GM12872 (cell line): Measurements from ENCODE around the gene KLRF2.

Experiments used
- CTCF ChIP-seq: IDR thresholded peaks from 3 replicates; pipeline ENCODE4 v1.5.1; 2011; ENCODE audit warnings: low read depth, mild to moderate bottlenecking, low read length, moderate library complexity; ENCODE audit not compliant: insufficient read depth

The KLRF2 gene

DNA sequence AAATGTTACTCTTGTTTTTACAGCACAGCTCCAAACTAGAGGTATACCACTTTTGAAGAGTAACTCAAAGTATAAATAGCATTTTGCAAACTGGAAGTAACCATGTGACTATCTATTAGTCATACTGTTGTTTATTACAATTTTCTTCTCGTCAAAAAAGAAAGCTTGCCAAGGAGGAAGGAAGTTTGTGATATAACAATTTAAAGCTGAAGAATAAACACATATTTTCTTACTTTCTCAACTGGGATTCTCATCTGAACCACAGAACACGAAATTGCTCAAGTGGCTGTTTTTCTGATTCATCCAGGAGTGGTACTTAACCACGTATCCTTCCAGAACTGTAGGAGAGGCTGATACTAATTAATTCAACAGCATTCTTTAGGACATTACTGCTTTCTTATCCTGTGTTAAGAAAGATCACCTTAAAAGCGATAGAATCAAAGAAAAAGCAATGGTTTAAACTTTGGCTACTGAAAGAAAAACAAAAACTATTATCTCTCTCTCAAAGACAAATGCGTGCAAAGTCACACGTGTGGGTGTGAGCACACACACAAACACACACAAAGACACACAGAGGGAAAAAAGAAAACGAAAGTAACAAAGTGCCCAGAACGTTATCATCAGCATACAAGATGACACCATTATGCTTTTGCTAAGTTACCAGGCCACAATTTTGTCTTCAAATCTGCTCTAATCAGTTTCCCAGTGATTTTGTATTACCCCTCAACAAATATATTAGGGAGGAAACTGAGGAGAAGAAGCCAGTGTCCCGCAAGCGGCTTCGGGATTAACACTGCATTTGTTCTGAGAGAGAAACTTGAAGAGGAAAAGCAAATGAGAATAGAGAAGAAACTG is 11.8 kb upstream of the KLRF2 start, which contains the start of gene CLEC2B:
Gene CLEC2B (minus strand): TSS at position 48 of the 855 bp plus-strand sequence.
- no peak for TF ChIP-seq CTCF

DNA sequence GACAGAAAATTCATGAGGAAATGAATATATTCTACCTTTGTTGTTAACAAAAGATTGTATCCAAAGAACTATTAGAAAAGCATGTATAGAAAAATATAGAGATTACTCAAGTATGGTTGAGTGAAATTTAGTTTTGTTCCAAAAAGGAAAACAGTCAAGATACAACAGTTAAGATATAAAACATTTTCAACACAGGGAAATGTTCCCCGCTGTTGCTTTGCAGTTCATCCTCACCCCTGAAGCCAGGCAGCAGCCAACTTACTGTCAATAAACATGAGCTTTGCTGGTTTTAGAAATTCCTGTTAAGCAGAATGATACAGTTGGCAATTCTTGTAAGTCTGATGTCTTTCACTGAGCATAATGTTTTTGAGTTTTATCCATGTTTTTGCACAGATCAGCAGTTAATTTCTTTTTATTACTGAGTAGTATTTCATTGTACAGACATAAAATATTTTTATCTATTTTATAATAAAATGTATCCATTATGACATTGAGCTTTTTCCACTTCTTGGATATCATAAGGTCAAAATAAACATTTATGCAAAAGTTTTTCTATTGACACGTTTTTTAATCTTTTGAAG is 10.9 kb upstream of the KLRF2 start:
- TF ChIP-seq CTCF, result no peak

DNA sequence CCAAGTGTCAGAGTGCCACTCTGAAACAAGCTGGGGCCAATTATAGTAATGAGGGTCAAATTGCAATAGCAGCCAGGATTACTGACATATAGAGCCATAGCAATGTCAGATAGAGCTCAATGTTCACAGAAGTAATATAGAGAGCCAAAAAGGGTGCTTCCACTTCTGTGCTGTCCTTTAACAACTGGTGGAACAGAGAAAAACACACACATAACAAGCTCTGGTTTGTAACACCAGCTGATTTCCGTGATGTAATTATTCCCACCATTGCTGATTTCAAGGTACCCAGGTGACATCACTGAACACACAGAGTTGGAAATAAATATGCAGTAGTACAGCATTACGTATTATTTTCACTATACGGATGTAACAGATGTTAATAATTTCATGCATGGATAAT is 9.1 kb upstream of the KLRF2 start:
- TF ChIP-seq CTCF, result no peak

DNA sequence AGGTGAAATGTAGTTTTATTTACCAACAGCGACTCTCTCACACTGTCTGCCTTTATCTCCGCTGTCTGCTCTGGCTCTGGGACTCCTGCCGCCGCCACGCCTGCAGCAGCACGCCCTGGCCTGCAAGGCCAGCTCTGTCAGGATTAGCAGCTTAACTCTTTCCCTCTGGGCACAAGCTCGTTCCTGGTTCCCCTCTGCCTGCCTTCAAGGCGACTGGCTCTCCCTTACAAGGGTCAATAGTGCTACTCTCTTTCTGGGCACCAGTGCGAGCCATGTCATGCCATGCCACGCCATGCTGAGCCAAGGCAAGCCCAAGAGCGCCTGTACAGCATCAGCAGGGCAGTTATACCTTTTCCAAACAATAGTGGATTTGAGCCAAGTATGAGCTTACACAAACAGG is 8.5 kb upstream of the KLRF2 start:
- no peak for TF ChIP-seq CTCF

DNA sequence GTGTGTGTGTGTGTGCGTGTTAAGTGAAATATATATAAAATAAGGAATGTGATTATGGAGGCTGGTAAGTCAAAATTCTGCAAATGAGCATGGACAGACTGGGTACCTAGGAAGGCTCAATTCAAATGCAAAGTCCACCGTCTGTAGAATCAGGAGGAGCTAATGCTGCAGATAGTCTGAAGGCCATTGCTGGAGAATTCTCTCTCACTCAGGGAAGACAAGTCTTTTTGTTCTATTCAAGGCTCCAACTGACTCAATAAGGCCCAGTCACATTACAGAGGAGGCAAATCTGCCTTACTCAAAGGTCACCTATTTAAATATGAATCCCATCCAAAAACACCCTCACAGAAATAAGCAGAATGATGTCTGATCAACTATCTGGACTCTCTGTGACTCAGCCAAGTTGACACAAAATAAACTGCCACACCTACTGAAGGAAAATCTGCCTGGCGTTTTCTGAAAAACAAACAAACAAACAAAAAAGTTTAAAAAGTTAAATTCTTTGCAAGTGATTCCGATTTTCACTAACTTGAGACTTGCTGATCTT is 684 bp upstream of the KLRF2 start:
- no peak for TF ChIP-seq CTCF

GRCh38 chr12:9881988-9882387 is 699 bp downstream of the KLRF2 start:
- no peak for TF ChIP-seq CTCF

- TF ChIP-seq CTCF, result no peak
These were observed 1.9 kb downstream of the KLRF2 start for GRCh38 chr12:9883175-9883574.
